Esophagus squamous epithelium (tissue), 5 donors: ENCODE data around the gene SDC4. TPM values are rescaled to one million over a fixed set of nuclear protein-coding genes. Genes with fewer than 3 reads are reported as not detected.

Experiments used
- DNase-seq: peaks from one replicate; lab custom pipeline; 2025; lab: John Stamatoyannopoulos, UW
- H3K27ac ChIP-seq, 4 donors: fragments of 200-600 bp; sonication (generic); one replicate each; pipeline ENCODE4 v1.5.1; 2016 to 2019; ENCODE audit warnings: mild to moderate bottlenecking in 1 of 4
- H3K27me3 ChIP-seq, 4 donors: fragments of 200-600 bp; sonication (generic); 1 replicate in 3 of 4; 2 replicates in 1 of 4; pipeline versions ENCODE4 v1.5.1 to v1.6.0; 2017 to 2021; ENCODE audit warnings: antibody characterized with exemption in 1 of 4
- H3K36me3 ChIP-seq, 3 donors: fragments of 200-600 bp; sonication (generic); one replicate each; pipeline ENCODE4 v1.5.1; 2016 to 2019
- H3K4me1 ChIP-seq, 3 donors: fragments of 200-600 bp; sonication (generic); one replicate each; pipeline ENCODE4 v1.5.1; 2017 to 2019
- H3K4me3 ChIP-seq, 4 donors: fragments of 200-600 bp; sonication (generic); 1 replicate in 3 of 4; 2 replicates in 1 of 4; pipeline ENCODE4 v1.5.1; 2016 to 2019; ENCODE audit warnings: mild to moderate bottlenecking in 2 of 4, moderate library complexity in 1 of 4
- H3K9me3 ChIP-seq, 3 donors: fragments of 200-600 bp; sonication (generic); one replicate each; pipeline ENCODE4 v1.5.1; 2016 to 2019
- POLR2A ChIP-seq, 4 donors: fragments of 450-650 bp; IDR thresholded peaks; one replicate each; pipeline ENCODE4 v1.6.1; 2017; ENCODE audit warnings: antibody characterized with exemption in 4 of 4, mild to moderate bottlenecking in 4 of 4, moderate library complexity in 3 of 4
- WGBS, 2 donors: methylation state at CpG; one replicate each; pipeline ENCODE4 v1.1.5; 2018; 5-methylcytosine and 5-hydroxymethylcytosine counted together
- intact Hi-C: fragments of 100-400 bp; cut with DNase I; formaldehyde crosslinking; loops from one replicate; pipeline ENCODE4 v1.15.0; 2022
- total RNA-seq, 4 donors: library from RNA; depleted of rRNA; stranded (reverse); fragments of >200 nt; gene quantifications; one replicate each; pipeline ENCODE4 v1.1.0, GENCODE V29; 2016
- TF ChIP-seq, protein P1 (sequence below), 6 experiments: fragments of 450-650 bp in 4 of 6; fragments of 200-600 bp in 2 of 6; sonication (generic) in 2 of 6; IDR thresholded peaks; one replicate each; pipeline ENCODE4 v1.5.1; 2016 to 2019; ENCODE audit warnings: antibody characterized with exemption in 6 of 6, mild to moderate bottlenecking in 4 of 6, moderate library complexity in 4 of 6
- donor health status: DM: yes; HTN: yes; CAD: no.

The SDC4 gene
- total RNA-seq, 4 donors from 2014 or later: 88.1 to 174 (median 120) TPM

DNA sequence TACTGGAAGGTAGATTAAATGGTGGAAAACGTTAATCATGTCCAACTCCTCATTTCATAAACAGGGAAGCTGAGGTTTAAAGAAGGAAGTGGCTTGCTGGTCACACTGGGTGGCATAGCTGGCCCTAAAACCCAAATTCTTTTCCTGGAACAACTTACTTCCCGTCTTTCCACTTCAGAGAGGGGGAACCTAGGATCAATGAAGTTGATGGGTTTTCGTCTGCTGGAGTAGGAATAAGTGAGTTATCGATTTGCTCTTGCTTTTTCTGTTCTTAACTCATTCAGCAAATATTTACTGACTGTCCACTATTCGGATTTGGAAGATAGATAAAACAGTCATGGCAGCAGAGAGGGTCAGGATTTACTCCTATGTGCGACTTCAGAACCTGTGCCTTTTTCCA lies 13.6 kb upstream of the SDC4 start:
- H3K27me3 ChIP-seq: no peaks in the 10 kb centered on the region
- intact Hi-C loops: no loop called here
- peak overlapping the region in 2 of 4 donors; percentile 94 to 95 for H3K27ac ChIP-seq
- 63 to 64% methylated on average over 6 of the region's 6 CpGs for WGBS, 2 donors
- H3K4me1 ChIP-seq: peaks cover 36 to 73% (median 50%) of the 10 kb centered on the region in 3 donors
- H3K36me3 ChIP-seq: peaks cover 0 to 20% (median 10%) of the 10 kb centered on the region in 3 donors
- DNase-seq: no peak
- TF ChIP-seq POLR2A (IDR thresholded peaks at IDR 0.05): no peak
- TF ChIP-seq, protein P1, sequence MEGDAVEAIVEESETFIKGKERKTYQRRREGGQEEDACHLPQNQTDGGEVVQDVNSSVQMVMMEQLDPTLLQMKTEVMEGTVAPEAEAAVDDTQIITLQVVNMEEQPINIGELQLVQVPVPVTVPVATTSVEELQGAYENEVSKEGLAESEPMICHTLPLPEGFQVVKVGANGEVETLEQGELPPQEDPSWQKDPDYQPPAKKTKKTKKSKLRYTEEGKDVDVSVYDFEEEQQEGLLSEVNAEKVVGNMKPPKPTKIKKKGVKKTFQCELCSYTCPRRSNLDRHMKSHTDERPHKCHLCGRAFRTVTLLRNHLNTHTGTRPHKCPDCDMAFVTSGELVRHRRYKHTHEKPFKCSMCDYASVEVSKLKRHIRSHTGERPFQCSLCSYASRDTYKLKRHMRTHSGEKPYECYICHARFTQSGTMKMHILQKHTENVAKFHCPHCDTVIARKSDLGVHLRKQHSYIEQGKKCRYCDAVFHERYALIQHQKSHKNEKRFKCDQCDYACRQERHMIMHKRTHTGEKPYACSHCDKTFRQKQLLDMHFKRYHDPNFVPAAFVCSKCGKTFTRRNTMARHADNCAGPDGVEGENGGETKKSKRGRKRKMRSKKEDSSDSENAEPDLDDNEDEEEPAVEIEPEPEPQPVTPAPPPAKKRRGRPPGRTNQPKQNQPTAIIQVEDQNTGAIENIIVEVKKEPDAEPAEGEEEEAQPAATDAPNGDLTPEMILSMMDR (IDR thresholded peaks at IDR 0.05): no peak
- no peak overlapping the region for H3K4me3 ChIP-seq
- no peaks in the 10 kb centered on the region for H3K9me3 ChIP-seq

DNA sequence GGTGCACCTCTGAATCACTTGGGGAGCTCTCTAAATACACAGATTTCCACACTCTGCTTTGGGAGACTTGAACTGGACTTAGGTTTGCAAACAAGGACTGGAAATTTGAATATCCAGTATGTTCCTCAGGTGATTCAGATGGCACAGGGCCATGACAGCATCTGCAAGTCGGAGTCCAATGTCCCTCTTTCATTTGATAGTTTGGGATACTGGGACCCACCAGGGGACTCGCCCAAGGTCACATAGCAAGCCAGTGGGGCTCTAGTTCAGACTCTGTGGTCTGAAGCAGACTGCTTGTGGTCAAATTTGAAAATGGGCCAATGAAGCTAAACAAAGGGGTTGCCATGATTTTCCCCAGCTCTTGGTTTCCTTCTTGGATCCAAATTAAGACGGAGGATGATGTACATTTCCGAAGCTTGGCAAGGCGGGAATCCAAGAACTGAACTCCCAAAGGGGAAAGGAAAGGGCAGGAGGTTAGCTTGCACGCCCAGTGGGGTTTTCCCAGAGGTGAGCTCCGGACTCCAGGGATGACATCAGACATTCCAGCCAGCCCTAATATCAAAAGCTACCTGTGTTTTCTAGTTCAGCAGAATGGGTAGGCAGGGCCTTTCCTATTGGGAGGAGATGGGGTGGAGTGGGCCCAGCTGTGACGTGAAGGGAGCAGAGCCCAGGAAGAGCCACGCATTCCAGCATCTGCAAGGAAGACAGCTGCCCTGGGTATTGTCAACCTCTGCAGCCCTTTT lies 11.4 kb upstream of the SDC4 start:
- Histone ChIP-seq H3K4me3 (no peak overlapping the region), H3K9me3 (no peaks in the 10 kb centered on the region), H3K4me1 (peaks cover 36 to 78% (median 55%) of the 10 kb centered on the region in 3 donors), H3K36me3 (no peaks in the 10 kb centered on the region), H3K27me3 (no peaks in the 10 kb centered on the region), H3K27ac (peak overlapping the region; percentile 59 to 95 (median 86))
- no peak for DNase-seq
- TF ChIP-seq, protein P1 (IDR thresholded peaks at IDR 0.05): no peak
- TF ChIP-seq POLR2A (IDR thresholded peaks at IDR 0.05): no peak
- 39% methylated on average over 8 to 9 of the region's 9 CpGs for WGBS, 2 donors
- intact Hi-C loops: no loop called here

DNA sequence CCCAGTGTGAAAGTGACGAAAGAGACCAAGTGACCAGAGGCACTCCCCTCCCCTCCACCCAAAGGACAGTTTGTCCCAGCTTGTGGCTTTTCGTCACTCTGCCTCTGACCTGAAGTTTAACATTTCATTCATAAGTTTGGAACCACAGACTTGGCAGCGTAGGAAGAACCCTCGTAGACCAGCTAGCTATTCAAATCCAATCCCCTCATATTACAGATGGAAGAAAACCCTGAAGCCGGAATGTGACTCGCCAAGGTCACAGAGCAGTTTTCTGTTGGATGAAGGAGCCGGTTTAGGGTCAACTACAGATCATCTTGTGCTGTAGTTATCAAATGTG lies 10.8 kb upstream of the SDC4 start:
- DNase-seq: no peak

DNA sequence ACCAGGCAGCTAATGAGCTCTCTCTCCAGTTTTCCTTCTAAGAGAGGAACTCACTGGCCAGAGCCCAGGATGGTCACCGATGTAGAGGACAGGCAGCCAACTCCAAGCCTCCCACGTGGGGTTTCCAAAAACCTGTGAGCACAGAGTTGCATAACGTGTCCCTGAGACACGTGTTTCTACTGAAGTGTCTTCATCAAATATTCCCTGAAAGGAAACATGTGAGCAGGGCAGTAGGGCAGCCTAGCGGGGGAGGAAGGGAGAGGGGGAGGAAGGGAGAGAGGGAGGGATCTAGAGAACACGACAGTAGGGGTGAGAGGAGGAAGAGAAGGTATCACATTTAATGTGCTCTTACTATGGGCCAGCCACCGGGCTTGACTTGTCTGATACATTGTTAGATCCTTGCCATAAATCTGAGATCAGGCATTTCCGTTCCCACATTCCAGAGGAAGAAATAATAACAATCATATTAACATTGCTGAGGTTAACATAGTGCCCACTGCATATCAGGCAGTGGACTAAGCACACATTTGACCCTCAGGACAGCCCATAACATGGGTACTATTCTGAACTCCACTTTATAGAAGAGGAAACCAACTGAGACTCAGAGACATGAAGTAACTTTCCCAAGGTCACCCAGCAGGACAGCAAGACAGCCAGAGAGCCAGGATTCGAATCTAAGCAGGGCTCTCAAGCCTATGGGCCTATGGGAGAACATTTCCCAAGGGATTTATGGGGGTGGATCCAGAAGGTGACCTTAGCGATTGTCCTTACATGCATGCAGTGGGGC lies 10.3 kb upstream of the SDC4 start:
- no peaks in the 10 kb centered on the region for H3K9me3 ChIP-seq
- H3K4me3 ChIP-seq: no peak overlapping the region
- H3K36me3 ChIP-seq: no peaks in the 10 kb centered on the region
- WGBS, 2 donors: 20 to 38% methylated on average over 10 of the region's 10 CpGs
- no peak for DNase-seq
- TF ChIP-seq, protein P1 (IDR thresholded peaks at IDR 0.05): no peak
- TF ChIP-seq POLR2A (IDR thresholded peaks at IDR 0.05): peak in 1 of 4 donors; percentile 10
- H3K4me1 ChIP-seq: peaks cover 29 to 67% (median 47%) of the 10 kb centered on the region in 3 donors
- H3K27me3 ChIP-seq: no peaks in the 10 kb centered on the region
- peak overlapping the region; percentile 59 to 95 (median 86) for H3K27ac ChIP-seq
- intact Hi-C loops: no loop called here

More for the DNA sequence above, 10.8 kb upstream of the SDC4 start:
- Histone ChIP-seq H3K9me3 (no peaks in the 10 kb centered on the region), H3K4me3 (no peak overlapping the region), H3K27me3 (no peaks in the 10 kb centered on the region), H3K36me3 (no peaks in the 10 kb centered on the region), H3K4me1 (peaks cover 35 to 73% (median 52%) of the 10 kb centered on the region in 3 donors), H3K27ac (peak overlapping the region; percentile 59 to 95 (median 86))
- 48 to 74% methylated on average over 7 of the region's 7 CpGs for WGBS, 2 donors
- intact Hi-C loops: no loop called here
- no peak for TF ChIP-seq POLR2A (IDR thresholded peaks at IDR 0.05)
- TF ChIP-seq, protein P1 (IDR thresholded peaks at IDR 0.05): no peak
